Neuronal stem cell (in vitro differentiated cells): ENCODE data around the gene PCMTD2.

Experiments
- DNase-seq: peaks from one replicate; pipeline ENCODE4 v3.0.0-alpha.2; 2013; ENCODE audit warnings: low spot score
- H2AFZ ChIP-seq: one replicate; pipeline ENCODE4 v1.6.1; 2013; ENCODE audit warnings: mild to moderate bottlenecking, low read length, inconsistent platforms
- H2AK5ac ChIP-seq: 2 replicates; pipeline ENCODE4 v1.6.1; 2013; ENCODE audit warnings: low read depth, mild to moderate bottlenecking, inconsistent platforms, low read length, moderate library complexity, mixed read lengths
- H2BK120ac ChIP-seq: 2 replicates; pipeline ENCODE4 v1.6.1; 2013; ENCODE audit warnings: low read depth, mild to moderate bottlenecking, inconsistent platforms, low read length, moderate library complexity, mixed read lengths
- H2BK12ac ChIP-seq: one replicate; pipeline ENCODE4 v1.6.1; 2013; ENCODE audit warnings: low read length, inconsistent platforms
- H2BK15ac ChIP-seq: 2 replicates; pipeline ENCODE4 v1.6.1; 2013; ENCODE audit warnings: mild to moderate bottlenecking, low read length, inconsistent platforms, mixed read lengths
- H2BK5ac ChIP-seq: one replicate; pipeline ENCODE4 v1.6.1; 2013; ENCODE audit warnings: inconsistent platforms, mild to moderate bottlenecking, low read length, moderate library complexity
- H3K14ac ChIP-seq: one replicate; pipeline ENCODE4 v1.6.1; 2013; ENCODE audit warnings: low read length, inconsistent platforms
- H3K18ac ChIP-seq: 2 replicates; pipeline ENCODE4 v1.6.1; 2013; ENCODE audit warnings: low read length, inconsistent platforms
- H3K23ac ChIP-seq: 2 replicates; pipeline ENCODE4 v1.6.1; 2013; ENCODE audit warnings: low read depth, mild to moderate bottlenecking, mixed read lengths, low read length, inconsistent platforms; ENCODE audit not compliant: poor library complexity
- H3K27ac ChIP-seq: replicated peaks from 3 replicates; pipeline ENCODE4 v1.5.1; 2013; ENCODE audit warnings: low read length, inconsistent platforms
- H3K27me3 ChIP-seq, 3 experiments: 2 replicates each; pipeline ENCODE4 v1.6.1; 2013; ENCODE audit warnings: low read length in 3 of 3, mild to moderate bottlenecking in 2 of 3, inconsistent platforms in 1 of 3, low read depth in 1 of 3, mixed read lengths in 1 of 3, moderate library complexity in 1 of 3; ENCODE audit not compliant: control insufficient read depth in 3 of 3, insufficient read depth in 3 of 3
- H3K36me3 ChIP-seq, 2 donors: replicated peaks in 1 of 2; 2 replicates each; pipeline ENCODE4 v1.6.1; 2013; ENCODE audit warnings: low read length in 2 of 2; ENCODE audit not compliant: control insufficient read depth in 2 of 2, insufficient read depth in 2 of 2
- H3K4ac ChIP-seq: 2 replicates; pipeline ENCODE4 v1.6.1; 2013; ENCODE audit warnings: inconsistent platforms, mild to moderate bottlenecking, low read length, moderate library complexity
- H3K4me1 ChIP-seq, 2 donors: 1 replicate in 1 of 2; 2 replicates in 1 of 2; pipeline ENCODE4 v1.6.1; 2013; ENCODE audit warnings: low read length in 2 of 2, low read depth in 1 of 2; ENCODE audit not compliant: control insufficient read depth in 2 of 2, insufficient read depth in 1 of 2
- H3K4me2 ChIP-seq: one replicate; pipeline ENCODE4 v1.6.1; 2013; ENCODE audit warnings: mild to moderate bottlenecking, low read length, inconsistent platforms; ENCODE audit not compliant: insufficient read depth, poor library complexity, severe bottlenecking
- H3K4me3 ChIP-seq, 2 donors: 2 replicates each; pipeline ENCODE4 v1.5.1; 2013; ENCODE audit warnings: low read length in 2 of 2, mild to moderate bottlenecking in 2 of 2, inconsistent platforms in 1 of 2, moderate library complexity in 1 of 2
- H3K79me1 ChIP-seq: one replicate; pipeline ENCODE4 v1.6.1; 2013; ENCODE audit warnings: low read depth, mild to moderate bottlenecking, inconsistent platforms, low read length, moderate library complexity
- H3K9ac ChIP-seq: one replicate; pipeline ENCODE4 v1.6.1; 2013; ENCODE audit warnings: mild to moderate bottlenecking, low read depth, low read length, inconsistent platforms; ENCODE audit not compliant: poor library complexity
- H3K9me3 ChIP-seq, 2 donors: replicated peaks in 1 of 2; 2 replicates each; pipeline versions ENCODE3 to v1.6.1; 2013; ENCODE audit warnings: low read length in 2 of 2, mild to moderate bottlenecking in 2 of 2, inconsistent platforms in 1 of 2, low read depth in 1 of 2, mixed read lengths in 1 of 2, moderate library complexity in 1 of 2; ENCODE audit not compliant: control insufficient read depth in 2 of 2, insufficient read depth in 1 of 2
- H4K8ac ChIP-seq: one replicate; pipeline ENCODE4 v1.6.1; 2013; ENCODE audit warnings: low read depth, mild to moderate bottlenecking, inconsistent platforms, low read length, moderate library complexity
- H4K91ac ChIP-seq: one replicate; pipeline ENCODE4 v1.6.1; 2013; ENCODE audit warnings: low read length, low read depth, mild to moderate bottlenecking, inconsistent platforms; ENCODE audit not compliant: poor library complexity
- WGBS, 2 donors: extraction: QIAGEN DNeasy Blood & Tissue Kit; methylation state at CpG; one replicate each; pipeline ENCODE4 v1.1.7; 2013; ENCODE audit warnings: missing lambda C conversion rate in 2 of 2, mixed read lengths in 1 of 2; ENCODE audit not compliant: insufficient read length in 2 of 2, insufficient replicate concordance in 1 of 2; ENCODE audit errors: extremely low coverage in 2 of 2; 5-methylcytosine and 5-hydroxymethylcytosine counted together

Gene PCMTD2

DNA sequence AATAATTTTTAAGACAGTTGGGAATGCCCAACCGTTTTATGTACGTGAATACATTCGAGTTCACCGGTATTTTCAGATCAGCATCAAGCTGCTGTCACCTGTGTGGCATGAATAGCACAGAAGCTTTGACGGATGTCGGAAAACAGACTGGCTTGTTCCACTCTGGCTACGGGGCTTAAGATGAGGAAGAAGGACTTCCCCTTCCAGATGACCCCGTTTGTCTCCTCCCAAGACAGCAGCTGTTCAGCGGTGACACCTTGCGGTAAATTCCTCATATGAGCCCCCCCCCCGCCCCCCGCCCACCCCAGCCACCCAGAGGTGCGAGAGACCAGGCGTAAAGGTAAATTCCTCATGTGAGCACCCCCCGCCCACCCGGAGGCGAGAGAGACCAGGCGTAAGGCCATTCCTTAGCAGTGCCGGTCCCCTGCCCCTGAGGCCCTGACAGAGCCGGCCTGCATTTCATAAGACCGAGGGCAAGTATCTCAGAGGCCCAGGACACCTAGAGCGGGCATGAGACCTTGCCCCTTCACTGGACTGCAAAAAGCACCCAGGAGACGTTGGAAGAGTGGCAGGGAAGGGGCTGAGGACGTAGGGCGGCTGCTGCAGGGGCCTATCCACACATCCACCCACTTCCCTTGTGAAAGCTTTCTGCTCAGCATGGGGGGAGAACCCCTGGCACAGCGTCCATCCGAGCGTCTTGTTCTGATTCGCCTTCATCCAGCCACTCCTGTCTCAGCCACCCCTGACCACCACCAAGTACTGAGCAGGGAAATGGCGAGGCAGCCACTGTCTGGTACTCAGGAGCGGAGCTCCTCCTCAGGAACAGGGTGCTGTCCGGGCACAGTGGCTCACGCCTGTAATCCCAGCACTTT, 7.3 kb upstream of the PCMTD2 start:
- no peaks in the 10 kb centered on the region for H3K79me1 ChIP-seq
- H3K23ac ChIP-seq = no peak overlapping the region
- H2AK5ac ChIP-seq = no peak overlapping the region
- no peak overlapping the region for H2BK120ac ChIP-seq
- H3K4me3 ChIP-seq = no peak overlapping the region
- H4K91ac ChIP-seq = no peak overlapping the region
- no CpG with 5 or more reads among the region's 33 CpGs for WGBS, 2 donors
- H3K4me1 ChIP-seq = no peaks in the 10 kb centered on the region
- H3K9me3 ChIP-seq = no peaks in the 10 kb centered on the region
- no peak overlapping the region for H4K8ac ChIP-seq
- H2BK15ac ChIP-seq = no peak overlapping the region
- H3K4me2 ChIP-seq = no peak overlapping the region
- H2AFZ ChIP-seq = no peak overlapping the region
- no peaks in the 10 kb centered on the region for H3K36me3 ChIP-seq
- peaks cover 0 to 40% (median 2%) of the 10 kb centered on the region in 3 experiments for H3K27me3 ChIP-seq
- H3K18ac ChIP-seq = peak overlapping the region; percentile 65
- no peak overlapping the region for H2BK12ac ChIP-seq
- peak overlapping the region; percentile 50 for H3K9ac ChIP-seq
- no peak overlapping the region for H3K27ac ChIP-seq
- DNase-seq = no peak
- H3K14ac ChIP-seq = no peak overlapping the region
- H3K4ac ChIP-seq = no peak overlapping the region
- no peak overlapping the region for H2BK5ac ChIP-seq

DNA sequence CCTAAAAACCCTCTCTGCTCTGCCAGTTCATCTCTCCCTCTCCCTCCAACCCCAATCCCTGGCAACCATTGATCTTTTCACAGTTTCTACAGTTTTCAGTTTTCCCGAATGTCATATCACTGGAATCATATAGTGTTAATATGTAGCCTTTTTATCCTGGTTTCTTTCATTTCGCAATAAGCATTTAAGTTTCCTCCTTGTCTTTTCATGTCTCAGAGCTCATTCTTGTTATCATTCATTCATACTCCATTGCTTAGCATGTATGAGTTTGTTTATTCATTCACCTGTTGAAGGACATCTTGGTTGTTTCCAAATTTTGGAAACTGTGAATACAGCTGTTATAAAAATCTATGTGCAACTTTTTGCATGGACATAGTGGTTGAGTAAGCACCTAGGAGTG, 5.5 kb upstream of the PCMTD2 start:
- Histone ChIP-seq H3K36me3 (no peaks in the 10 kb centered on the region), H3K14ac (no peak overlapping the region), H3K27ac (no peak overlapping the region), H3K23ac (no peak overlapping the region), H3K9me3 (no peaks in the 10 kb centered on the region), H3K4me3 (no peak overlapping the region), H2BK15ac (no peak overlapping the region), H3K4ac (no peak overlapping the region), H3K4me1 (peaks cover 0 to 2% of the 10 kb centered on the region in 2 donors), H2BK12ac (no peak overlapping the region), H3K27me3 (peaks cover 0 to 32% (median 2%) of the 10 kb centered on the region in 3 experiments), H2BK5ac (no peak overlapping the region), H2AK5ac (no peak overlapping the region), H3K18ac (no peak overlapping the region), H3K79me1 (no peaks in the 10 kb centered on the region), H4K8ac (no peak overlapping the region), H2BK120ac (no peak overlapping the region), H2AFZ (no peak overlapping the region), H3K4me2 (no peak overlapping the region), H3K9ac (no peak overlapping the region), H4K91ac (no peak overlapping the region)
- no peak for DNase-seq
- WGBS, 2 donors = no CpG with 5 or more reads among the region's 2 CpGs

DNA sequence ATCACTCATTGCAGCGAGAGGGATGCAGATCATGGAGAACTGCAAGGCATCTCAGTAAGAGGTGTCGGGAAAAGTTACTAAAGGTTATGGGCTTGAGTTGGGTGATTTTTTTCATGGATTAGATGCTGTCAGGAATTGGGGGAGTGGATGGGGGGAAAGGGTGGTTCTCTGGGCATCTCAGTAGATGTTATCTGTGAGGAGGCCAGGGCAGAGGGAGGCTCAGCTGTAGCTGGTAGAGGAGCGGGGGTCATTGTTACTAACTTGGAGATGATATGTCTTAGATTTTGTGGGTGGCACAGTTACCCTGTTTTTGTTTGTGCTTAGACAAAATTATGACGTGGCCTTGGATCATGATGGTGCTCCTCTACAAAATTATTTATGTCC, 2.6 kb upstream of the PCMTD2 start:
- H3K4me2 ChIP-seq = no peak overlapping the region
- no peaks in the 10 kb centered on the region for H3K36me3 ChIP-seq
- no peak overlapping the region for H3K4me3 ChIP-seq
- H2BK12ac ChIP-seq = no peak overlapping the region
- H3K18ac ChIP-seq = no peak overlapping the region
- no peak overlapping the region for H4K91ac ChIP-seq
- no peak overlapping the region for H3K14ac ChIP-seq
- H2BK120ac ChIP-seq = no peak overlapping the region
- peaks cover 5% of the 10 kb centered on the region for H3K79me1 ChIP-seq
- H3K27ac ChIP-seq = no peak overlapping the region
- no peak overlapping the region for H3K9ac ChIP-seq
- no peak overlapping the region for H4K8ac ChIP-seq
- H3K23ac ChIP-seq = no peak overlapping the region
- WGBS, 2 donors = no CpG with 5 or more reads among the region's 4 CpGs
- no peaks in the 10 kb centered on the region for H3K9me3 ChIP-seq
- no peak overlapping the region for H2AK5ac ChIP-seq
- peaks cover 7% of the 10 kb centered on the region in 2 donors for H3K4me1 ChIP-seq
- H2BK5ac ChIP-seq = no peak overlapping the region
- H2AFZ ChIP-seq = no peak overlapping the region
- no peak overlapping the region for H2BK15ac ChIP-seq
- DNase-seq = no peak
- no peak overlapping the region for H3K4ac ChIP-seq
- H3K27me3 ChIP-seq = peaks cover 0 to 19% (median 0%) of the 10 kb centered on the region in 3 experiments

DNA sequence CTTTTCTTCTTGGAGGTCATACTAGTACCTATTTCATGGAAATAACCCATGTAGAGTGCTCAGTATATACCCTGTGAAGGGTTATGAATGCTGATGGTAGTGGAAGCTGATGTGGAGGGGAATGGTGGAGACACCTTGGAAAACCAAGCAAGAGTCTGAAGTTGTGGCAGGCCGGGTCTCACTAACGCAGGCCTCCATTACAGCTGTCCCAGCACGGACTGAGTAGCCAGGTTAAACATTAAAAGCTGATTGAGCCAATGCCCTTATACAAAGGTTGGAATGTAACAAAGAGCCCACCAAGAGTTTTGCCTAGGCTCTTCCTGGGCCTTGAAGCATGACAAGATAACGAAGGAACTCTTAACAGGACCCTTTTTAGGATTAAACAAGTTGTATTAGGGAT, 2.1 kb upstream of the PCMTD2 start:
- Histone ChIP-seq H2BK5ac (no peak overlapping the region), H3K36me3 (no peaks in the 10 kb centered on the region), H3K27ac (no peak overlapping the region), H2BK120ac (no peak overlapping the region), H3K23ac (no peak overlapping the region), H3K4me3 (no peak overlapping the region), H3K18ac (no peak overlapping the region), H3K27me3 (peaks cover 0 to 17% (median 0%) of the 10 kb centered on the region in 3 experiments), H3K79me1 (peaks cover 5% of the 10 kb centered on the region), H3K9me3 (no peaks in the 10 kb centered on the region), H3K4me1 (peaks cover 7% of the 10 kb centered on the region in 2 donors), H4K91ac (no peak overlapping the region), H3K14ac (no peak overlapping the region), H2BK12ac (no peak overlapping the region), H2BK15ac (no peak overlapping the region), H3K9ac (no peak overlapping the region), H3K4me2 (no peak overlapping the region), H2AK5ac (no peak overlapping the region), H3K4ac (no peak overlapping the region), H4K8ac (no peak overlapping the region), H2AFZ (no peak overlapping the region)
- DNase-seq = no peak
- no CpG with 5 or more reads among the region's 4 CpGs for WGBS, 2 donors
